HK-2 (cell line): ENCODE results near the gene EHMT2.
A peak's percentile ranks its signal among the peaks of the same experiment; 100 is the strongest.
"Not testable (repeated sequence)": the region's sequence is repeated elsewhere in the genome, so short reads cannot be mapped to it uniquely, and the experiment has no call there.

Experiments used
- DNase-seq: peaks from one replicate; pipeline ENCODE4 v3.0.0-alpha.2; 2018; ENCODE audit not compliant: unreplicated experiment

Gene EHMT2

DNA sequence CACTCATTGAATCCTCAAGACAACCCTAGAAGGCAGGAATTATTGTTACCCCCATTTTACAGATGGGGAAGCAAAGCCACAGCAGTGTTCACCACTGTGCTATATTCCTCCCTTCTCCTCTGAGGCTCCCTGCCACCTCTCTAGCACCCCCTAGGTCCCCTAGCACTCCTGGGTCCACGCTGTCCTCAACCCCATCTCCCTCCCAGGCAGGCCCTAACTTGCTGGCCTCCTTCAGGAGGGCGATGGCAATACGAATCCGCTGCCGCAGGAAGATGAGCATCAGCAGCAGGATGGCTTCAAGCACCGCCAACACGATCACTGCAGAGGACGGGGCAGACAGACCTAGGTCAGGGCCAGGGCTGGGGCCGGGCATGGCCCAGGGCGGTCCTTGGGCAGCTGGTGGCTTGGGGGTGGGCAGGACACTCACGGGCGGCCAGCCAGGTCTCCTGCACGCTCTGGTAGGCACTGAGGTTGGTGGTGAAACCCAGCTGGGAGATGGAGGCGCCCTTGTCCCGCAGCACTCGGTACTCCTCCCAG lies 27.0 kb downstream of the EHMT2 start:
- DNase-seq: no peak

DNA sequence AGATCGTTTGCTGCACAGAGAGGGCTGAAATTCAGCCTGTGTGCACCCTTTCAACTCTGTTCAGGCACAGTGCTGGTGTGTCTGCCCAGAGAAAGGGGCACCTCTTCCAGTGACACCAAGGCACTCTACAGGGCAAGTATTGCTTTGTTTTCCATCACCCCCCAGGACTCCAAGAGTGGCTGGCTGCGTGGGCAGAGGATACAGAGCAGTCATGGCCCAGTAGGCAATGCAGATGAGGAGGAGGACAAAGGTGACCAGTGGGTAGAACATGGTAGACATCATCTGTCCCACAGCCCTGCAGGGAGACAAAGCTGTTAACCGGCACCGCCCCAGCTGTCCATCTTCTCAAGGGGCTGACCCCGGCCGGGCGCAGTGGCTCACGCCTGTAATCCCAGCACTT lies 28.2 kb downstream of the EHMT2 start:
- DNase-seq: no peak

- not testable (repeated sequence) for DNase-seq
Observed at GRCh38 chr6:31868658-31868971, 28.9 kb downstream of the EHMT2 start.

DNA sequence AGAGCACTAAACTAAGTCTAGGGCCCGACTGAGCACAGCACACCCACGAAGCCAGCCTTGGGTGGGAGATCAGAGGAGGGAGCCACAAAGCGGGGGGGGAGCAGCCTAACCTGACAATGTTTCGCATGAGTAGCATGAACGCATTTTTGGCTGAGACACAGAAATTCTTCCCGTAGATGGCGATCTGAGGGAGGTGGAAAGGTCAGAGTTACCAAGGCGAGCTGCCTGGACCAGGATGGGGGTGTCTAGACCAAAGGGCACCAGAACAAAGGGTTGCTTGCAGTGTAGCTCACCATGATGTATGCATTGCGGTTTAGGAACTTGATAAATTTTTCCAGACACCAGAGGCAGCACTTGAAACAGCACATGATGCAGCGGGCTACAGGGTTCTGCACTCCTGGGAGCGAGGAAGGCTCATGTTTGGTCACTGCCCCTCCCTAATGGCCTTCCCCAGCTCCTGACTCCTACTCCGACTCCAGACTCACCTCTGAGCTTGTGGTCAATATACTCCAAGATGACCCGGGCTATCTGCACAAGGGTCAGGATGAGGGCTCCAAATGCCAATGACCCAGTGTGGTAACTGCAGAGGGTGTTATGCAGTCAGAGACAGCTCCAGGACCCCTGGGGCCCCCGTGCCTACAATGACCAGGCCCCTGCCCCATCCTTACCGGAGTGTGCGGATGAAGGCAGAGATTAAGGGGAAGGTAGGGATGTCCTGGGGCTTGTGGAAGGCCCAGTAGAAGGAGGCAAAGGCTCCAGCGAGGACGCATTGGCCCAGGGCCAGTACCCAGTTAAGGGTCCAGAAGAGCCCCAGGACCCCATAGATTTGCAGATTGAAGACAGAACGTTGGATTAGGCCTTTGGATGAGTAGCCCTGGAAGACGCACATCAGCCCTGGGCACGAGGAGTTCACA lies 32.0 kb downstream of the EHMT2 start:
- no peak for DNase-seq

DNA sequence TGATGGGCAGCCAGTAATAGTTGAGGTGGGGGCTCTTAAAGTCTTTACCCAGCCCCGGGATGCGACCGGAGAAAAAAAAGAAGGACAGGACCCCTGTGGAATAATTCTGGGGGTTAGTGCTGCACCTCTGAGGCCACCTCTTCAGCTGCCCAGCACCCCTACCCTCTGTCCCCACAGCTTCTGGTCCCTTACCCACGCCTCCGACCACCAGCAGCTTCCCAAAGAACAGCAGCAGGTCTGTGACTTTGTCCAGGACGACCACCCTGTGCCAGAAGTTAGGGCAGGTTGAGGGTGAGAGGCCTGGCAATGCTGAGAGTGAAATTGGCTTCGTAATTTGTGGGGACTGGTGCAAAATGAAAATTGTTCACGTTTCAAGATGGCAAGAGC lies 32.7 kb downstream of the EHMT2 start:
- no peak for DNase-seq

DNA sequence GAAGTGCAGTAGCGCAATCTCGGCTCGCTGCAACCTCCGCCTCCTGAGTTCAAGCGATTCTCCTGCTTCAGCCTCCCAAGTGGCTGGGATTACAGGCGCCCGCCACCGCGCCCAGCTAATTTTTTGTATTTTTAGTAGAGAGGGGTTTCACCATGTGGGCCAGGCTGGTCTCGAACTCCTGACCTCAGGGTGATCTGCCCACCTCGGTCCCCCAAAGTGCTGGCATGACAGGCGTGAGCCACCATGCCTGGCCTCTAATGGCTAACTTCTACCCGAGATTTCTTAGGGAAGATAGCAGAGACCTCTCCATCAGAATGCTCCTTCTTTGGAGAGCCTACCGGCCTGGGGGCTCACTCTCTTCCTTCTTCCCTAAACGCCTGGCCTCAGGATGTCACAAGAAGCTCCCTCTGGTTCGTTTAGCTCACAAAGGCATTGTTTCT lies 33.4 kb downstream of the EHMT2 start:
- DNase-seq: not testable (repeated sequence)

DNA sequence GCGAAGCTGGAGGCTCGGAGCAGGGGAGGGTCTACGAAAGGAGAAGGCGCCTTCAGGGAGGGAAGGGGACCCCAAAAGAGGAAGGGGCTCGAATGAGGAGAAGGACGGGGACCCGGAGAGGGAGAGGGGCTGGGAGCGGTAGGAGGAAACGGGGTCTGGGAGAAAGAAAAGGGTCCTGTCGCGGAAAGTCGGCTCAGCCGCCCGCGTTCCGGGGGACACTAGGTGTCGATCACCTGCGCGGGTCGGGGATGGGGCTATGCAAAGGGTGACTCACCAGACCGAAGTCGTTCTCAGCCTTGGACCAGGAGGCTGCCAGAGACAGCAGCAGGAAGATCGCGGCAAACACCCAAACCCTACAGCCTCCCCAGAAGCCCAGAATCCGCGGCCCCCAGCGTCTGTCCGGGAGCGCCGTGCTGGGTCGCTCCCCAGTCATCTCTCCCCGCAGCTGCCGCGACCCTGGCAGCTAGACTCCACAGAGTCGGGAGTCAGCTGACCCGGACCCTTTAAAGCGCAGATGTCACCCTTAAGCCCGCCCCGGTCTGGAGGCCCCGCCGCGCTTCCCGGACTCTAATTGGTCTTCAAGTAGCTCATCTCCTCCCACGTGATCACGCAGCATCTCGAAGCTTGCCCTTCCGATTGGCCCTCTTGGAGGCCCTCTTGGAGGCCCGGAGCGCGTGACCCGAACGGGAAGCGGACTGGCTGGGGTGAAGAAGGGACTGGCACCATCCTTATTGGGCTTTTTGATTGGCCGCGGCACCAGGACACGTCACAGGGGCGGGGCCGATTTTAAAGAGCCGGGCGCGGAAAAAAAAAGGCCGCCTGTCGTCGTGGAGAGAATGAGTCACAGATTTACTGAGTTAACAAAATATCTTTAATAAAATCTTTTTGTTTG lies 34.9 kb downstream of the EHMT2 start, which contains the start of gene NEU1:
Gene NEU1 (minus strand): TSS at position 478 of the 892 bp plus-strand sequence. CDS start 45 bp downstream, at position 433.
- DNase-seq: peak; percentile 100

GRCh38 chr6:31861919-31862343 lies 35.6 kb downstream of the EHMT2 start:
- no peak for DNase-seq

- no peak for DNase-seq
Observed at GRCh38 chr6:31861150-31861549, 36.3 kb downstream of the EHMT2 start.

GRCh38 chr6:31860349-31860748 lies 37.1 kb downstream of the EHMT2 start:
- no peak for DNase-seq

DNA sequence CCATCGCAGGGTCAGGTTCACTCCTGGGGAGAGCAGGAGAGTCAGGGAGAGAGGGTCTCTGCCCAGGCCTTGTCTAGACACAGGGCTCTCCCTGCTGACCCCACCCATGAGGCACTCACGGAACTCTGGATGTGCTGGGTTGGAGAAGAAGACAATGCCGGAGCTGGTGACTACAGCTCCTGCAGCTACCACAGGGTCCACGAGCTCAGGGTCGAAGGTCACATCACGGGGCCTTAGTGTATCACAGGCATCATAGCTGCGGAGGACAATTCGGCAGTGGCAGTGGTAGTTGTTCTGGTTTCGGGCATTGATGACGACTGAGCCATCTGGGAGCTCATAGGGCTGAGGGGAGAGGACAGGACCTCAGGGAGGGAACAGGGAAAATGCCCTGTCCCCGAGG lies 37.6 kb downstream of the EHMT2 start:
- DNase-seq: no peak

- DNase-seq: no peak
Observed at GRCh38 chr6:31858707-31859106, 38.8 kb downstream of the EHMT2 start.

DNA sequence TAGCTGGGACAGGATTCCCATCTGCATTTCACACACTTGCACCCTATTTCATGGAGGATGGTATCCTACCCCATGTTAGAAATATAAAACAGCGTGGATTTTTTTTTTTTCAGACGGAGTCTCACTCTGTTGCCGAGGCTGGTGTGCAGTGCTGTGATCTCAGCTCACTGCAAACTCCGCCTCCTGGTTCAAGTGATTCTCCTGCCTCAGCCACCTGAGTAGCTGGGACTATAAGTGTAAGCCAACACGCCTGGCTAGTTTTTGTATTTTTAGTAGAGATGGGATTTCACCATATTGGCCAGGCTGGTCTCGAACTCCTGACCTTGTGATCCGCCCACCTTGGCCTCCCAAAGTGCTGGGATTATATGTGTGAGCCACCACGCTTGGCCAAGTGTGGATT lies 39.7 kb downstream of the EHMT2 start:
- not testable (repeated sequence) for DNase-seq

DNA sequence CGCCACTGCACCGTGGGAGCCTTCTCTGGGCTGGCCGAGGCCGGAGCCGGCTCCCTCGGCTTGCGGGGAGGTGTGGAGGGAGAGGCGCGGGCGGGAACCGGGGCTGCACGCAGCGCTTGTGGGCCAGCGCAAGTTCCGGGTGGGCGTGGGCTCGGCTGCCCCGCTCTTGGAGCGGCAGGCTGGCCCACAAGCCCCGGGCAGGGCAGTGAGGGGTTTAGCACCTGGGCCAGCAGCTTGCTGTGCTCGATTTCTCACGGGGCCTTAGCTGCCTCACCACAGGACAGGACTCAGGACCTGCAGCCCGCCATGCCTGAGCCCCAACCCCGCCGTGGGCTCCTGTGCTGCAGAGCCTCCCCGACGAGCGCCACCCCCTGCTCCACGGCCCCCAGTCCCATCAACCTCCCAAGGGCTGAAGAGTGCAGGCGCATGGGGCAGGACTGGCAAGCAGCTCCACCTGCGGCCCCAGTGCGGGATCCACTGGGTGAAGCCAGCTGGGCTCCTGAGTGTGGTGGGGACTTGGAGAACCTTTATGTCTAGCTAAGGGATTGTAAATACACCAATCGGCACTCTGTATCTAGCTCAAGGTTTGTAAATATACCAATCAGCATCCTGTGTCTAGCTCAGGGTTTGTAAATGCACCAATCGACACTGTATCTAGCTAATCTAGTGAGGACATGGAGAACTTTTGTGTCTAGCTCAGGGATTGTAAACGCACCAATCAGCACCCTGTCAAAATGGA lies 45.3 kb downstream of the EHMT2 start:
- not testable (repeated sequence) for DNase-seq

GRCh38 chr6:31851485-31851832 lies 46.0 kb downstream of the EHMT2 start:
- DNase-seq: no peak

- no peak for DNase-seq
Observed at GRCh38 chr6:31850765-31851484, 46.6 kb downstream of the EHMT2 start.

DNA sequence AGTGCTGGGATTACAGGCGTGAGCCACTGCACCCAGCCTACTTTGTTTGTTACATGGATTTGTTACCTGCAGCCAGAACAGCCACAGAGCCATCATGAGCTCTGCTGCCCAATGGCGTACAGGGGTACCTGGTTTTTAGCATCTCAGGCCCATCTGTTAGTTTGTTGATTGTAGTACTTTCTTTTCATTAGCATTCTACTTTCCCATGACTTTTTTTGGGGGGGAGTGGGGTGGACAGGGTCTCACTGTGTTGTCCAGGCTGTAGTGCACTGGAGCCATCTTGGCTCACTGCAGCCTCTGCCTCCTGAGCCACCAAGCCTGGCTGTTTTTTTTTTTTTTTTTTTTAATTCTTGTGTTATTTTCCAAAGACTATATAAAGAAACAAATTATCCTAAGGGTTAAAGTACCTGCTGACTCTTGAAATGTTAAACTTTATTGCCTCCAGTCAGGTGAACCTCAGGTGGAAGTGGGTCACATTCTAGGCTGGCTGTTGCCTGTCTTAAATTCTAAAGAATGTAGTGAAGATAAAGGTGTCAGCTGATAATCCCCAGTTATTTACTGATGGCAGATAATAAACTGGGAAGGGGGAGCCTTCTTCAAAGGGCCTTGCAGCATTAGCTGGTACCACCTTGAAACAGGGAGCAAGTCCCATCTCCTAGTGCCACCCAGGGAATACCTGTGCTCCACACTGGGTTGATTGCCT lies 50.1 kb downstream of the EHMT2 start:
- no peak for DNase-seq

GRCh38 chr6:31844507-31844906 lies 53.0 kb downstream of the EHMT2 start:
- no peak for DNase-seq

- no peak for DNase-seq
Observed at GRCh38 chr6:31842053-31842452, 55.4 kb downstream of the EHMT2 start.

GRCh38 chr6:31839779-31840126 lies 57.7 kb downstream of the EHMT2 start:
- DNase-seq: not testable (repeated sequence)

- no peak for DNase-seq
Observed at GRCh38 chr6:31838968-31839367, 58.5 kb downstream of the EHMT2 start.
